Erythroblast (primary cell): Measurements from ENCODE around the gene WDR91.

Experiments used
- DNase-seq, 2 experiments: peaks; one replicate each; lab custom pipeline; 2025; lab: John Stamatoyannopoulos, UW
- GATA1 ChIP-seq: IDR thresholded peaks from 2 replicates; pipeline ENCODE4 v1.6.1; 2011; ENCODE audit warnings: low read depth, mild to moderate bottlenecking, control low read depth, low read length, moderate library complexity
- POLR2A ChIP-seq: IDR thresholded peaks from 2 replicates; pipeline ENCODE4 v1.6.1; 2011; ENCODE audit warnings: mild to moderate bottlenecking, low read length

WDR91 gene

DNA sequence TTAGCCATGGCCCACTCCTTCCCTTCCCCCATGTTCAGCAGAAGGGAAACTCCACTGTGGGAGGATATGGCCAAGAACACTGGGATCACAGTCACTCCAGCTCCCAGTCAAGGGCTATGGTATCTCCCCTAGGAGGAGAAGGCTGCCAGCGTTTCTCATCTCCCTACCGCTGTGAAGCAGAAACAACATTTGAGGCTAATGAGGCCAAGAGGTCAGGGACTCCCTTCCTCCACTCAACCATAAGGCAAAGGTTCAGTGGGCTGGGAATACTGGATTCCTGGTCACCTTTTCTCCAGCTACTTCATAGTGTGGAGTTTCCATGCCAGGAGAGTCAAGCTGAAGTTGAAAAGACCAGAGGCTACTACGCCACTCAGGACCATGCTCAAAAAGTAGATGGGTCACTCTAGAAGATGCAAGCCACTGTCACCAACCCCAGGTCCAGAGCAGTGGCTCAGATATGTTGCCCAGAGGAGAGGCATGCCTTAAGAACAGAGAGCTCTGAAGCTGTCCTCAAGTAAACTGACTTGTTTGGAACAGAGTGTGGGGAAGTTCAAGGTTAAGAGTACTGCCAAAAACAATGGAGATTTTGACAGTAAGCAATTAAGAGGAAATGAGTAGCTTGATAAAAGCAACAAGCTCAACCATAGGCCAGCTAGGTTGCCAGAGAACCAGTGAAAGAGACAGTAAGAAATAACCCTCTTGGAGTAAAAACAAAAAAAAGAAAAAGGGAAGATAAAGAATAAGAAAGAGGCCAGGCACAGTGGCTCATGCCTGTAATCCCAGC, 67.2 kb downstream of the WDR91 start:
- TF ChIP-seq GATA1 (no peak), POLR2A (no peak)
- no peak for DNase-seq
